H7 (cell line): ENCODE results near the gene ACTL10. TPM values are rescaled to one million over a fixed set of nuclear protein-coding genes. Genes with fewer than 3 reads are reported as not detected.

Experiments used
- DNase-seq: peaks from one replicate; pipeline ENCODE4 v3.0.0; 2012
- H3K27me3 ChIP-seq: 2 replicates; pipeline ENCODE4 v1.6.0; 2011; ENCODE audit warnings: mild to moderate bottlenecking, low read length; ENCODE audit not compliant: control insufficient read depth, insufficient read depth
- H3K36me3 ChIP-seq: replicated peaks from 2 replicates; pipeline ENCODE4 v1.5.1; 2011; ENCODE audit warnings: low read length; ENCODE audit not compliant: control insufficient read depth, insufficient read depth
- H3K4me3 ChIP-seq: 2 replicates; pipeline ENCODE4 v1.5.1; 2011; ENCODE audit warnings: low read depth, mild to moderate bottlenecking, control low read depth, low read length, moderate library complexity; ENCODE audit not compliant: insufficient read depth
- total RNA-seq: library from RNA; depleted of rRNA; stranded (reverse); fragments of >200 nt; shearing (Covaris generic); gene quantifications from 2 replicates; pipeline ENCODE4 v1.2.3, GENCODE V29; 2014

ACTL10 gene
- total RNA-seq, 1 experiment from 2014 or later, result 1.4 TPM

- Histone ChIP-seq H3K4me3 (peak overlapping the region; percentile 82), H3K27me3 (peaks cover 3% of the 10 kb centered on the region; the same call in 1 of the 2 replicates), H3K36me3 (no peaks in the 10 kb centered on the region; the same call in none of the 2 replicates)
- peak; percentile 86 for DNase-seq
These were observed 18.8 kb downstream of the ACTL10 start for GRCh38 chr20:33685328-33686099.

GRCh38 chr20:33686100-33686983 is 19.6 kb downstream of the ACTL10 start, which contains the start of gene E2F1:
Gene E2F1 (minus strand): TSS chr20:33686385. CDS start chr20:33686264, 121 bp downstream.
- H3K27me3 ChIP-seq, result peaks cover 4% of the 10 kb centered on the region; the same call in 1 of the 2 replicates
- H3K4me3 ChIP-seq, result peak within 1 kb of the TSS; percentile 82
- peak; percentile 100 for DNase-seq
- no peaks in the 10 kb centered on the region; the same call in 1 of the 2 replicates for H3K36me3 ChIP-seq

- no peak for DNase-seq
- Histone ChIP-seq H3K36me3 (no peaks in the 10 kb centered on the region; the same call in 1 of the 2 replicates), H3K27me3 (peaks cover 4% of the 10 kb centered on the region; the same call in 1 of the 2 replicates), H3K4me3 (peak overlapping the region; percentile 6; the same call in 1 of the 2 replicates)
These were observed 20.2 kb downstream of the ACTL10 start for GRCh38 chr20:33686984-33687366.

- no peak for DNase-seq
- H3K27me3 ChIP-seq, result peaks cover 4% of the 10 kb centered on the region; the same call in 1 of the 2 replicates
- no peak overlapping the region for H3K4me3 ChIP-seq
- no peaks in the 10 kb centered on the region; the same call in 1 of the 2 replicates for H3K36me3 ChIP-seq
These were observed 20.7 kb downstream of the ACTL10 start for GRCh38 chr20:33687370-33687915.

- H3K36me3 ChIP-seq, result no peaks in the 10 kb centered on the region; the same call in 1 of the 2 replicates
- DNase-seq, result no peak
- no peak overlapping the region for H3K4me3 ChIP-seq
- peaks cover 4% of the 10 kb centered on the region; the same call in 1 of the 2 replicates for H3K27me3 ChIP-seq
These were observed 21.5 kb downstream of the ACTL10 start for GRCh38 chr20:33687993-33688937.

- Histone ChIP-seq H3K4me3 (no peak overlapping the region), H3K27me3 (peaks cover 4% of the 10 kb centered on the region; the same call in 1 of the 2 replicates), H3K36me3 (no peaks in the 10 kb centered on the region; the same call in 1 of the 2 replicates)
- DNase-seq, result no peak
These were observed 22.2 kb downstream of the ACTL10 start for GRCh38 chr20:33688938-33689424.

- H3K27me3 ChIP-seq, result peaks cover 4% of the 10 kb centered on the region; the same call in 1 of the 2 replicates
- DNase-seq, result no peak
- no peaks in the 10 kb centered on the region for H3K36me3 ChIP-seq
- no peak overlapping the region for H3K4me3 ChIP-seq
These were observed 22.8 kb downstream of the ACTL10 start for GRCh38 chr20:33689493-33689892.

- DNase-seq, result no peak
- Histone ChIP-seq H3K36me3 (no peaks in the 10 kb centered on the region), H3K27me3 (peaks cover 4% of the 10 kb centered on the region; the same call in 1 of the 2 replicates), H3K4me3 (no peak overlapping the region)
These were observed 23.2 kb downstream of the ACTL10 start for GRCh38 chr20:33689973-33690372.

- peaks cover 1% of the 10 kb centered on the region; the same call in 1 of the 2 replicates for H3K27me3 ChIP-seq
- no peak overlapping the region for H3K4me3 ChIP-seq
- no peaks in the 10 kb centered on the region for H3K36me3 ChIP-seq
- no peak for DNase-seq
These were observed 26.5 kb downstream of the ACTL10 start for GRCh38 chr20:33693289-33693688.

- DNase-seq, result peak; percentile 67
- H3K27me3 ChIP-seq, result peaks cover 1% of the 10 kb centered on the region; the same call in 1 of the 2 replicates
- no peaks in the 10 kb centered on the region for H3K36me3 ChIP-seq
- H3K4me3 ChIP-seq, result no peak overlapping the region
These were observed 27.2 kb downstream of the ACTL10 start for GRCh38 chr20:33693741-33694638.

- DNase-seq, result no peak
- Histone ChIP-seq H3K27me3 (peaks cover 1% of the 10 kb centered on the region; the same call in 1 of the 2 replicates), H3K4me3 (no peak overlapping the region), H3K36me3 (no peaks in the 10 kb centered on the region)
These were observed 27.9 kb downstream of the ACTL10 start for GRCh38 chr20:33694639-33695012.

- H3K4me3 ChIP-seq, result no peak overlapping the region
- DNase-seq, result no peak
- H3K36me3 ChIP-seq, result no peaks in the 10 kb centered on the region
These were observed 29.7 kb downstream of the ACTL10 start for GRCh38 chr20:33696448-33696847.

More at GRCh38 chr20:33696448-33696847, 29.7 kb downstream of the ACTL10 start:
- H3K27me3 ChIP-seq, result no peaks in the 10 kb centered on the region; the same call in 1 of the 2 replicates
